IPS-NIHi7 (cell line): ENCODE data around the gene RAB40A.

Experiments used
- DNase-seq: peaks from one replicate; pipeline ENCODE4 v3.0.0; 2012; ENCODE audit warnings: mixed read lengths; ENCODE audit errors: extremely low spot score

Gene RAB40A

GRCh38 chrX:103519389-103519788 is at the start of gene RAB40A:
RAB40A (minus strand) TSS chrX:103519489; CDS start chrX:103500756, 18,733 bp downstream.
- DNase-seq = no peak

- DNase-seq = no peak
Observed at GRCh38 chrX:103565752-103566151, 46.5 kb upstream of the RAB40A start.

GRCh38 chrX:103565197-103565596 is 45.9 kb upstream of the RAB40A start:
- DNase-seq = no peak

- no peak for DNase-seq
Observed at GRCh38 chrX:103562801-103563200, 43.5 kb upstream of the RAB40A start.

GRCh38 chrX:103560256-103560655 is 41.0 kb upstream of the RAB40A start:
- DNase-seq = no peak

GRCh38 chrX:103556963-103557612 is 37.8 kb upstream of the RAB40A start:
- DNase-seq = no peak

- DNase-seq = peak; percentile 88
Observed at GRCh38 chrX:103554687-103555424, 35.6 kb upstream of the RAB40A start.

- DNase-seq = no peak
Observed at GRCh38 chrX:103552236-103552635, 32.9 kb upstream of the RAB40A start.

- DNase-seq = no peak
Observed at GRCh38 chrX:103550415-103551051, 31.2 kb upstream of the RAB40A start.

- DNase-seq = no peak
Observed at GRCh38 chrX:103549916-103550315, 30.6 kb upstream of the RAB40A start.

- no peak for DNase-seq
Observed at GRCh38 chrX:103540145-103540544, 20.9 kb upstream of the RAB40A start.

- DNase-seq = no peak
Observed at GRCh38 chrX:103539695-103540094, 20.4 kb upstream of the RAB40A start.

- no peak for DNase-seq
Observed at GRCh38 chrX:103538728-103539127, 19.4 kb upstream of the RAB40A start.

- DNase-seq = no peak
Observed at GRCh38 chrX:103537871-103538387, 18.6 kb upstream of the RAB40A start.

GRCh38 chrX:103536732-103537131 is 17.4 kb upstream of the RAB40A start:
- no peak for DNase-seq

- DNase-seq = no peak
Observed at GRCh38 chrX:103536071-103536470, 16.8 kb upstream of the RAB40A start.

GRCh38 chrX:103535206-103535605 is 15.9 kb upstream of the RAB40A start:
- DNase-seq = no peak

GRCh38 chrX:103533511-103534216 is 14.4 kb upstream of the RAB40A start:
- DNase-seq = peak; percentile 70

GRCh38 chrX:103531002-103531401 is 11.7 kb upstream of the RAB40A start:
- DNase-seq = no peak

- no peak for DNase-seq
Observed at GRCh38 chrX:103530545-103530944, 11.3 kb upstream of the RAB40A start.

GRCh38 chrX:103529550-103529949 is 10.3 kb upstream of the RAB40A start:
- DNase-seq = no peak

- DNase-seq = no peak
Observed at GRCh38 chrX:103524747-103525146, 5.5 kb upstream of the RAB40A start.
